ENCODE measurements around the gene PTH2R.
"Not testable (repeated sequence)": the region's sequence is repeated elsewhere in the genome, so short reads cannot be mapped to it uniquely, and the experiment has no call there.

DNA sequence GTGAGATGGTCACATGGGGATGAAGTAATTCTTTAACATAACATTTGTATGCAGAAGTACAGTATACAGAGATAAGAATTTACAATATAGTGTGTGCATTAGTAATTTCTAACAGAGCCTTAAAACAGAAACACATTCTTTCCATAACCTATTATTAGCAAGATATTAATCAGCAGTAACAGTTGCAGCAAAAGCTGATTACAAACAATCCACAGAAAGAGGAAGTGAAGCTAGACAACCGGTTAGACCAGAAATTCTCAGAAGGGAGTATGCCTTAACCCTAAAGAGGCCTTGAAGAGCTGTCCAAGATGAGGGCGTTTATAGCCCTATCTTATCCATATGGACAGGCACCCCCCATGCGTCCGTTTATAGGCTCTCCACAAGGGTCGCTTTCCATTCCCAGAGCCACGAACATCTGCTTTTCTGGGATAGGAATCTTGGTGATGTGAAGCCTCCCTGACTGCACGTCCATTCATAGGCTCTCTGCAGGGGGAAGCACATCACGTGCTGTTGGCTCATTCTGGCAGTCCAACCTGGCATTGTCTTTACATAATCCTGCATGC is 75.9 kb downstream of the PTH2R start:
- TF ChIP-seq POLR2A (IDR thresholded peaks at IDR 0.05); CTCF (IDR thresholded peaks at IDR 0.05 in 8 of 11, conservative IDR thresholded peaks at IDR 0.05 in 3 of 11); POLR2AphosphoS5 (IDR thresholded peaks at IDR 0.05): not testable (repeated sequence)
